HepG2 (cell line): ENCODE data around the gene FRMD4A.

Experiments
- SRSF1 ChIP-seq: fragments of 200-400 bp; formaldehyde crosslinking; optimal IDR thresholded peaks from 2 replicates; pipeline ENCODE3; 2017; ENCODE audit warnings: mild to moderate bottlenecking, low read depth, low read length, moderate library complexity
- ZBTB42 ChIP-seq: sonication (generic); formaldehyde crosslinking; IDR thresholded peaks from 2 replicates; pipeline ENCODE4 v1.5.0; 2020; ENCODE audit warnings: mild to moderate bottlenecking, missing genetic modification reagents

GRCh38 chr10:13956826-13957225 lies 373.9 kb downstream of the FRMD4A start:
- TF ChIP-seq SRSF1 (no peak), ZBTB42 (no peak)
